NCI-H345 treated with DMSO at 0.1 percent for 48 hours (cell line): Measurements from ENCODE around the gene ACE.

Experiments used
- DNase-seq: peaks from one replicate; lab custom pipeline; 2025; ENCODE audit not compliant: unreplicated experiment; lab: John Stamatoyannopoulos, UW

Gene ACE

DNA sequence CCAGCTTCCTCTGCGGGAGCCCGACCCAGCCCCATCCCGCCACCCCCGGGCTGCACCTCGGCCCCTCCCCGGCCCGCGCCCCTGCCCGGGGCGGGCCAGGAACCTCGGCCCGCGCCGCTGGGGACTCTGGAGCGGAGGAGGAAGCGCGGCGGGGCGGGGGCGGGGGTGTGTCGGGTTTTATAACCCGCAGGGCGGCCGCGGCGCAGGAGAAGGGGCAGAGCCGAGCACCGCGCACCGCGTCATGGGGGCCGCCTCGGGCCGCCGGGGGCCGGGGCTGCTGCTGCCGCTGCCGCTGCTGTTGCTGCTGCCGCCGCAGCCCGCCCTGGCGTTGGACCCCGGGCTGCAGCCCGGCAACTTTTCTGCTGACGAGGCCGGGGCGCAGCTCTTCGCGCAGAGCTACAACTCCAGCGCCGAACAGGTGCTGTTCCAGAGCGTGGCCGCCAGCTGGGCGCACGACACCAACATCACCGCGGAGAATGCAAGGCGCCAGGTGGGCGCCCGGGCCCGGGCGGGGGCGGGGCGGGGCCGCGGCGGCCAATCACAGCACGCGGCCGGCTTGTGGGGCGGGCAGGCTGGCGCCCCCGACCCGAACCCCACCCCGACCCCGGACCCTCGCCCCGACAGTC is at the start of gene ACE:
Gene ACE, plus strand, starts transcription at position 208 of the 626 bp plus-strand sequence. Its CDS starts 34 bp downstream, at position 242.
- DNase-seq = peak; percentile 38

DNA sequence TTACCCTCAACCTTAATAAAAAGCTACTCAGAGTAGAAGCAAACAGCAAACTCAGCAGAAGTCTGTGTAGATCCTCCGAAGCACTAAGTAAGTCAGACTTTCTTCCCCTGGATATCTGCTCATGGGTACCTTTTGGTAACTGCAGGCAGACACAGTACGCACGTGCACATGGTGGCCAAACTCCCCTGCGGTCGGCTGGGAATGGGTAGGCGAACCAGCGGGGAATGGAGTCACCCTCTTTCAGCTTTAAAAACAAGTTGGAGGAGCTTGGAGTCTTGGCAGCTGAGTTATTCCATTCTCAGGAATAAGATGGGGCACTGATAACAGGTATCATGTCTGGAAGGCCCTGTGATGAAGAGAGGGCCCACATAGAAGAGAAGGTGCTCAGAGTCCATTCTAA is 47.1 kb upstream of the ACE start:
- DNase-seq = no peak

DNA sequence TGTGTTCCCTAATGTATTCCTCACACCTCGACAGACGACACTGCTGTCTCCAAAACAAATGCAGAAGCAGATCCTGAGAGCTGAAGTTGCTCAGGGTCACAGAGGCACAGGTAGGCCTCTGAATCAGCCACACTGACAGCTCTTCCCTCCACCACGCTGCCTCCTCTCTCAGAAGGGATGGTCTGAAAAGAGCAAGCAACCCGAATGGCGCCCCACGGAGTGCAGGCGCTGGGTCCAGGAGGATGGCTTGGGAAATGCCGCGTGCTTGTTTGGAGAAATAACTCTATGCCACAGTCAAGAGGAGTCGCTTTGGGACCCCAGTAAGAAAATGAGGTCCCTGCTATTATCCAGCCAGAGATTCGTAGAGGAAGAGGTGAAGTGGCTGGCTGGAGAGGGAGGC is 46.6 kb upstream of the ACE start:
- no peak for DNase-seq

DNA sequence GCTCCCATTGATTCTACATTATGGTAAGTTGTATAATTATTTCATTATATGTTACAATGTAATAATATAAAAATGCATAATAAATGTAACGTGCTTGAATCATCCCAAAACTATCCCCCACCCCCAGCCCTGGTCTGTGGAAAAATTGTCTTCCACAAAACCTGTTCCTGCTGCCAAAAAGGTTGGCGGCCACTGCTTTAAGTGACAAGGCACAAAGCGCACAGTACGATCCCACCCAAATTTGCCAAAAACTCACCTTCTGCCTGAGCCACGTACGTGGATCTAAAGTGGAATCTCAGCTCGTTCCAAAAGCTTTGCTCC is 45.3 kb upstream of the ACE start:
- DNase-seq = no peak

DNA sequence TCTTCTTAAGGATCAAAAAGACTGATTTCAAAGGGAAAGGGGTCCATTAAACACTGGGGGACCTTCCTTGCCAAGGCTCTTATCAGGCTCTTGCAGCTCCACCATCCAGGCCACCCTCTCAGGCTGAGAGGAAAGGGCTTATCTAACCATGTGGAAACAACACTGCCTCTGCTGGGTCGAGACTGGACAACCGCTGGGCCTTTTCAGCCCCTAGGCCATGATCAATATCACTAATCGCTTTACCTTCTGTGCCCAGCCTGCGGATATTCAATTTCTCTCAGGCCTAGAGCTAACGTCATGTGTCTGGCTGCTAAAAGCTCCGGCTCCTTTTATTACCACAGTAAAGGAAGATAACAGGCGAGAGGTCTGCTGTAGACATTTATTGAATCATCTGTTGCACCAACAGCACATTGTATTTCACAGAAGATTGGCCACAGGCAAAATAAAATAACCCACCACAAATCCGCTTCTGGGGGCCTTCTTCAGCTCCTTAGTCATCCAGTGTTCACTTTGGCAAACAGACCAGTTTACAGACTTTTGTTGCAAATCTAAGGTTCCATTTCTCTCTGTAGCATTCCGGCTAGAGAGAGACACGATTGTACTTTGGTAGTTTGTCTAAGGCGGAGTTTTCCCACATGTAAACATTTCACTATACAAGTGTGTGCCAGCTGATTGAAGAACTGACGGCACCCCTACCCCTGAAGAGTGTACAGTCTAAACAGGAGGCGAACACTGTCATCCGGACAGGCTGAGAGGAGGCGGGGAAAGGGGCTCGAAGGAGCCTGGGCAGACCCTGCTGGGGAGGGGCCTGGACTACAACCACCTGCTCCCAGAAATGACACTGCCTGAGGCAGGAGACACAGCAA is 44.7 kb upstream of the ACE start:
- no peak for DNase-seq

DNA sequence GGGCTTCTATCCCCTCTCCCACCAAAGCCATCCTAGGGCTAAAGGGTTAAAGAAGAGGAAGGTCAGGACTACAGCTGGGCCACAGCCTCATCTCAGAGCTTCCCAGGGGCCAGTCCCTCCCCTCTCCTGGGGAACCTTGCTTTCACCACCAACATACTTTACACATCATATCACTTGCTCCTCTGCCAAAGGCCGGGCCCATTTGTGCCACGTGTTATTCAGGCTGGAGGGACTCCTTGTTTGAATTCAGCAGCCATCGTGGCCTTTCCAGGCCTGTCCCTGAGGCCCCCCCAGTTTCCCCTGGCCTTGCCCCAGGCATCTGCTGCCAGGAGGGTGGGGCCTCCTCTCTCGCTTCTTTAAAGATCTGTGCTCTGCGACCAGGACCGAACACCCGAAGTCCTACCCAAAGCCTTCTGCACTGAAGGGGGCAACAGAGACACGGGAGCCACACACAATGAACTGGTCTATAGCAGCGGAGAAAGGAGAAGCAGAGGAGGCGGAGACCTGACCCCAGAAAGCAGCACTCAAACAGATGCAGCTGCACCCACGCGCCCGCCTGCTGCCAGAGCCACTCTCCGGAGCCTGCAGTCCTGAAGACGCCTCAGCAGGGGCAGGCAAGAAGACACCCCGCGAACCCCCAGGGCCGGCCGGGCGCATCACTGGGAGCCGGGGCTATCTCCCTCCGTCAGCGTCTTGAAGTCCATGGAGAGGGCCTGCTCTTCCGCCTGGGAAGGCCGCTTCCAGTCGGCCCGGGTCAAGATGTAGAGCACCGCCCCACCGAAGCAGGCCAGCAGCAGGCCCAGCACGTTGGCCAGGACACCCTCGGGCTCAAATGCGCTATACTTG is 42.9 kb upstream of the ACE start:
- no peak for DNase-seq

DNA sequence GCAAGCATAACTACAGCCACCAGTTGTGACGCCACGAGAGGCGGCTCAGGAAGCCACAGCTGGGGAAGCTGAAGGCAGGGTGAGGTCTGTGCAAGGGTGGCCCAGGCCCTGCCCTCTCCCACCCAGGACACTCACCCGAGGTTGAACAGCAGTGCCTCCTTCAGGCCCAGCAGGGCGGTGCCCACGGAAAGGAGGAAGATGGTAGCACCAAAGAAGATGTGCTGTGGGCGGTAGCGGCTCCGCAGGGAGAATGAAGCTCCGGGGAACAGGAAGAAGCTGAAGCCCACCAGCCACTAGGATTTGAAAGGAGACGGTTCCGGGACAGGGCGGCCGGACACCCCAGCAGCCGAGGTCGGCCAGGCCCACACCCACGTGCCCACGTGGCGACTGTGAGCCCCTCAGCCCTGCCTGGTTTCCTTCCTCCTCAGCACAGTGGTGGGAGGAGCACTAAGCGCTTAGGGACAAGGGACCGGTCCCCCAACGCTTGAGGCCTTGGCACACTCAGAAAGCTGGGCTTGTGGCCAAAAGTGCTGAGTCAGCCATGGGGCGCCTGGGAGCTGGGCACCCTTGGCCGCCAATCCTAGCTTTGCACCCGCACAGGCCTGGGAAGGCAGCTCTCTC is 41.8 kb upstream of the ACE start:
- DNase-seq = no peak

DNA sequence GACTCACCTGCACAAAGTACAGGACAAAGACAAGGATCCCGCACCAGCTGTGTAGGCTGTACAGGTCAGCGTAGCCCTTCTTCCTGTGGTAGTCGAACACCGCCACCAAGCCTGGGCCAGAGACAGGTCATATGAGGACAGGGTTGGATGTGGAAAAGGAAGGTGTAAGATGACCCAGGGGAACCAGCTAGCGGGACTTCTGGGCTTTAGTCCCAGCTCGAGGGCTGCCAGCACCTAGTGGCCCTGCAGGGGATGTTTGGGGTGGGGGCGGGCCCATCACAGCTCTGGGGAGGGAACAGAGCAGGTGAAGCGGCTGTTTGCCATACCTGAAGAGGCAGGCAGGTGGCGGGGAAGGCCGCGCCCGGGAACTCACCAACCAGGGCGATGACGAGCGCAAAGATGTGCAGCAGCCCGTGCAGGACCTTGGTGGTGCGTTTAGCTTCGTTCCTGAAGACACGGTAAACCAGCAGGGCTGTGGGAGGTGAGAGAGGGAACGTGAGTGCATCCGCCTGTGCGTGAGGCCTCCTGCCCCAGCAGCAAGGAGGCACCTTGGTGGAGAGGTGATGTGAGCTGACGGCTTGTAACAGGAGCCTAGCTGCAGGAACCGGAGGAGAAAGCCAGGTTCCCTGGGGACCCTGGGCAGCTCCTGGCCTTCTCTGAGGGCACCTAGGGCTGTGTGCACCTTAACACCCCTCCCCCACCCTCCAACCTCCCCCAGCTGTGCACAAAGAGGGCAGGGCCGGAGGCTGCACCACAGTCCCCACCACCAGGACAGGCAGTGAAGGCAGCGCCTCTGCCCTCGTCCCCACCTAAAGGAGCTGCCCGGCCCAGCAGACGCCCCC is 41.0 kb upstream of the ACE start:
- peak; percentile 79 for DNase-seq

DNA sequence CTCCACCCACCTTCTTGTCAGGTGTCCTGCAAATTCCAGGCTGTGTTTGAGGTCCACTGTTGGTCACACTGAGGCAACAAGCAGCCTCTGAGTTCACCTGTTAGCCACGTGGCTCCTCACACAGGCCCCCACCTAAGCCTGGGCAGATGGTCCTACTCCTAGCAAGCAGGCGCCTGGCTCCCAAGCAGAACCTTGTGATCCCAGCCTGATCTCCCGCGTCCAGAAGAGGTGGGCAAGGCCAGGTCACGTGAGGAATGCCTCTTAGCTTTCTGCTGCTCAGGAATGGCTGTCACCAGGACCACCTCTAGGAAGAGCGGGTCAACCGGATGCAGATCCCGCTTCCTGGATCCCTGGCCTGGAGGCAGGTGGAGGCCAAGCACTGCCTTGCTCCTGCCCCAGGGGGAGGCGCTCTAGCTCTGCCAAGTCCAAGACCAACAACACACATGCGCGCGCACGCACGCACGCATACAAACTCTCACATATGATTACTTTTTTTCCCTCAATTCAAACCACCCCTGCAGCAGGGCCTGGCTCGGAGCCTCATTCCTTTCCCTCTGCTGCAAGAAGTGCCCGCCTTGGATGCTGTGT is 40.2 kb upstream of the ACE start:
- DNase-seq = no peak

DNA sequence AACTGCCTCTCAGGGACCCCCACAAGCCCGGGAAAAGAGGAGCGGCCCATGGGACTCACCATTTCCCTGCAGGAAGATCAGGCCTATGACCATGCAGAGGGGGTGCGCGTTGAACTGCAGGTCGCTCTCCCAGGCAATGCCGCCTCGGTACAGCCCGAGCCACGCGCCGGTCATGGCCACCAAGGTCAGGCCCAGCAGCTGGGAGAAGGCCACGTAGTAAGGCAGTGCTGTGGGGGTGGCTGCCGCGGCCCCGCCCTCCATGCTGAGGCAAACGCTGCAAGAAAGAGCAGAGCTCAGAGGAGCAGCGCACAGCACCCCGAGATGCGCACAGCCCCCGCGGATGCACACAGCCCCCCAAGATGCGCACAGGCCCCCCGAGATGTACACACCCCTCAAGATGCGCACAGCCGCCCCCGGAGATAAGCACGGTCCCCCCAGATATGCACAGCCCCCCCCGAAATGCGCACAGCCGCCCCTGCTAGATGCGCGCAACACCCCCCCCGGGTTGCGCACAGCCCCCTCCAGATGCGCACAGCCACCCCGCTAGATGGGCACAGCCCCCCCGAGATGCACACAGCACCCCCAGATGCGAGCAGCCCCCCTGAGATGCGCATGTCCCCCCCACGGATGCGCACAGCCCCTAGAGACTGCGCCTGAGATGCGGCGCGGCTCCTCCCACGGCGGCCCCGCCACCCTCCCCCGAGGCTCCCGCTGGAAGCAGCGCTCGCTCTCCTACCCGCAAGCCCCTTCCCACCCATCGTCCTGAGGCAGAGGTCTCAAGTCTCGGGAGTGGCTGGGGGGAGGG is 39.4 kb upstream of the ACE start:
- no peak for DNase-seq

DNA sequence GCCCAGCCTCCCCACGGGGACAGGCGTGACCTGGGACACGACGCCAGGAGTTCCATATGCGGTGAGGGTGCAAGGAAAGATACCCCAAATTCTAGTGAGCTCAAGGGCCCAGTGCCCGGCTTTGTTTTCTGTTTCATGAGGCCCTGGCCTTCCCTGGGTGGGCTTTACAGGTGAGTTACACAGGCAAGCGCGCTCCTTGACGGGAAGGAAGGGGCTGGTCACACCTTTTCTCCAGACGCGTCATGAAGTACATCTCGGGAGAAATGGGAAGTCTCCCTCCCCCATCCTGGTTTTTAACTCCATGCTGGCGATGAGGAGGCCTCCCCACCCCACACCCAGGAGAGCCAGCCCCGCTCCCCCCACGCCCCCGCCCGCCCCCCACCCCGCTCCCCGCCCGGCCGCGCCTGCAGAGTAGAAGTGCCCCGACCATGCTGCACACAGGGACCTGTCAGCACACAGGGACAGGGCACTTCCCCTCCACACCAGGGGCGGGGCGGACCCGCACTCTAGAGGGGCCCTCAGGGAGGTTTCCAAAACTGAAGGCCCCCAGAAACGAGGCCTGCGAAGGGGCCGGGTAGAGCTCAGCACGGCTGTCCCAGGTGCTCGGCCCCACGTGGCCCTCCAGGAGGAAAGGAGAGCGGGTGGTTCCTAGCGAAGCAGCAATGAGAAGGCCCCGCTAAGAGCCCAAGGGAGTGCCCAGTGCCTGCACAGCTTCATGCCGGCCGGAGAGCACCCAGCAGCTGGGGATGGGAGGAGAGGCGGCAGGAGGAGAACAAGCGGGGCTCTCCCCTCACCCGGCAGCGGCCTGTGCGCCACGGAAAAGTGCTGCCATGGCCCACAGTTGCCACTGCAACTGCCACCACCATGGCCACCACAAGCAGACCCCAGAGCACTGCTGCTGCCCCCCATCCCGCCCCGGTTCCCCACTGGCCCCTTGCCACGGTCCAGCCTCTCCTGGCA is 38.5 kb upstream of the ACE start:
- no peak for DNase-seq

DNA sequence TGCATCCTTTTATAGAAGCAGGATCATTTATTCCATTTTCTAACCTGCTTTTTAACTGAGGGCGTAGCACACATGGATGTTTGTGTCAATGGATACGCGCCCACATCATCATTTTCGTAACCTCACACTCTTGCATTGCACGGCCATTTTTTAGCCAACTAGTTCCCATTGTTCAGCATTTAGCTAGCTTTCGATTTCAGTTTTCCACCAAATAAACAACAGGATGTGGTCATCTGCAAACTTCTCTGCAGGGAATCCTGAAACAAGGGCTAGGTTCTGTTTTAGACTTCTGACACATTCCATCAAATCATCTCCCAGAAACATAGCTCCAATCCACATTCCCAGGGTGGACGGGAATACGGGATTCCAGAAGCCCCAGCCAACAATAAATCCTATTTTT is 37.2 kb upstream of the ACE start:
- DNase-seq = no peak

DNA sequence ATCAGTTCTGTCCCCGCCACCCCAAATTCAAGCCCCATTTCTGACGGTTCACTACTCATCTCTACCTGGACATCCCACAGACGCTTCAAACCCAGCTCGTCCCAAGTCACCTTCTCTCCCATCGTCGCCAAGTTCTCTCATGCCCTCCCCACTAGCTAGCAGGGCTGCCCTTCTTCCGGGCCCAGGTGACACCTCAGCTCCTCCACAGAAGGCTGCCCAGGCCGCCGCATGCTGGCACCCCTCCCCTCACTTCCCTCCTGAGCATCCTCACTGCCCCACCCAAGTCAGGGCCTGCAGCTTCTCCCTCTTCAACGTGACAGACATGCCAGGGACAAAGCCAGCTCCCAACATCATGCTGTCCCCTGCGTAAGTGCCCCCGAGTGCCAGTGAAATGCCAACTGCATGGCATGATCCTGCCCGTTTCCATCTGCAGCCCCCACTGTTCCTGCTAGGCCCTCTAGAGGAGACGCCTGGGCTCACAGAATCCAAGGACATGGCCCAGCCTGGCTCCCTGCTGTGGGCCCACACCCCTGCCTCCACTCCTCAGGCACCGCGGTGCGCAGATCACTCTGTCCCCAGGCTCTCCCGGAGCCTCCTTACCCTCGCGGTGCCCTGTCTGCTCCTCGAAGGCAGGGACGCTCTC is 36.6 kb upstream of the ACE start:
- no peak for DNase-seq

DNA sequence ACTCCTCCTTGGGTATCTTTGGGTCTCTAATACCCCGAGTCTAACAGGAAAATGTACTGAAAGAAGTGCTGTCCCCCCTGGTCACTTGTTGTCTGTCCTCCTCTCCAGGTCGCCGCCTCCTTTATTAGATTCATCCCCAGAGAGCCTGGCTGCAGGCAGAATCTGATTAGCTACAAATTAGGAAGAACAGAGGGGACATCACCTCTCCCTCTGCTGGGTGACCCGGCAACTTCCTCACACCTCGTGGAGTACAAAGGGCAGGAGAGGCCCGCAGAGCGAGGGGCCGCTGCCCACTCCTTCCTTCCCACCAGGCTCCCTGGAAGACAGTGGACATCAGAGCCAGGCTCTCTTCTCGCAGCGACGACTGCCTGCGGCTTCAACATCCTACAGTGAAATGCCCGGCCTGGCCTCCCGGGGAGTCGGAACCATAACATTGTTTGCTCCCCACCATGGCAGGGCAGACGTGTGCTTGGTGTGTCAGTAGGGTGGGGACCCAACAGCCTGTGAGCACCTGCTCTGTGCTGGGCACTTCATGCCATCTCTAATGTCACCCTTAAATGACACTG is 36.0 kb upstream of the ACE start:
- DNase-seq = no peak

DNA sequence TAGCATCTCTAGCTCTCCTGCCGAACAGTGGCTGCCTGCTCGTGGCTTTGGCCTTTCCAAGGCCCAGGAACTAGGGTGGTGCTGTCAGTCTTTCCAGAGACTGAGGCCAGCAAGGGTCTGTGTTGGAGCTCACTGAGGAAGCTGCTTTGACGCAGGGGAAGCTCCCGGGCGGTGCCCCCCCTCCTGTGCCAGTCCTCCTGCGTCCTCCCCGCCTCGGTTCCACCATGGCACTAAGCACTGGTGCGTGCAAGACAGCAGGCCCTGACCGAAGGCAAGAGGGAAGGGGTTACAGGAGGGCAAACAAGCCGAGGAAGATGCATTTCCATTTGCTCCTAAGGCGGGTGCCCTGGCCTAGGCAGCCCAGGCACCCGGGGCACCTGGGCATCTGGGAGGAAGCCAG is 35.2 kb upstream of the ACE start:
- no peak for DNase-seq

DNA sequence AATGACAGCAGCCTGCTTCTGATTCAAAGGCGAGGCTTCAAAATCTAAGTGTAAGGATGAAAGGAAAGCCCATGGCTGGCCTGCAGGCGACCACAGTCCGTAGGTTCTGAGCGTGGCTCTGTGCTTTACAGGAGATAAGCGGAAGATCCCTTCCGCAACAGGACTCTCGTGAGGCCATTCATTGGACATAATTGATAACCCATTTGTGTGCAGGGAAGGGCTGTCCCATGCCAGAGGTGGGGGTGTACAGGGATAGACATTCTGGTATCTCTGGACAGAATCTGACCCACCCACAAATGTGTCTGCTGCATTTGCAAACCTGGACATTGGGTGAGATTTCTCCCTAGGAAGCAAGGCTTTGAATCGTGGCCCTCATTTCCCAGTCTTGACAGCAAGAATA is 34.8 kb upstream of the ACE start:
- no peak for DNase-seq

DNA sequence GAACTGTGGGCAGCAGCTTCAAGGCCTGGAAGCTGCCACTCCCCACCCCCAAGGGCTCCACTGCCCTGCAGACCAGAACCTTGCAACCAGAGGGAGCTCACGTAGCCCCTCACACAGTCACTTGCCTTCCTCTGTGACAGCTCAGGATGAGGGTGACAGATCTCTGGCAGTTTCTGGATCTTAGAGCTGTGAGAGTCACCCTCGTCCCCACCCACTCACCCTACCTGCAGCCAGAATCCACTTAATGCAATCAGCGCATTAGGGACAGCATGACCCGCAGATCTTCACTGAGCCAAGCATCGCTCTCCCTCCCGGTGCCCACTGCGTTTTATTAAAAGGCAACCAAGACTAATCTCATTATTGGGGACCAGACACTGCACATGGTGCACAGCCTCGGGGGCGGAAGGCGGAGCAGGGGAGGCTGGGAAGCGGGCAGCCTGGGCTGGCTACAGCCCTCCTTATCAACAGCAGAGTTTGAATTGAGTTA is 34.3 kb upstream of the ACE start:
- DNase-seq = no peak
